ENCODE results near the gene MBTPS1.

The MBTPS1 gene

GRCh38 chr16:84096447-84097005, 20.2 kb downstream of the MBTPS1 start:
- DNase-seq = no peak

GRCh38 chr16:84095466-84095865, 21.3 kb downstream of the MBTPS1 start:
- DNase-seq = no peak

GRCh38 chr16:84093879-84094270, 22.9 kb downstream of the MBTPS1 start:
- no peak for DNase-seq

- DNase-seq = no peak
Measured at GRCh38 chr16:84093120-84093878, 23.4 kb downstream of the MBTPS1 start.

GRCh38 chr16:84091460-84091859, 25.3 kb downstream of the MBTPS1 start:
- no peak for DNase-seq

- DNase-seq = no peak
Measured at GRCh38 chr16:84090211-84090610, 26.5 kb downstream of the MBTPS1 start.

GRCh38 chr16:84088695-84089395, 27.9 kb downstream of the MBTPS1 start:
- no peak for DNase-seq

GRCh38 chr16:84087466-84088151, 29.1 kb downstream of the MBTPS1 start:
- DNase-seq = no peak

GRCh38 chr16:84087001-84087400, 29.7 kb downstream of the MBTPS1 start:
- no peak for DNase-seq

GRCh38 chr16:84086341-84086740, 30.4 kb downstream of the MBTPS1 start:
- DNase-seq = no peak

- peak in 1 of 2 donors; percentile 53 for DNase-seq
Measured at GRCh38 chr16:84085773-84086172, 31.0 kb downstream of the MBTPS1 start.

- DNase-seq = no peak
Measured at GRCh38 chr16:84085271-84085667, 31.5 kb downstream of the MBTPS1 start.

GRCh38 chr16:84084570-84085270, 32.0 kb downstream of the MBTPS1 start:
- peak in 1 of 2 donors; percentile 13 for DNase-seq

- no peak for DNase-seq
Measured at GRCh38 chr16:84082835-84083569, 33.7 kb downstream of the MBTPS1 start.

GRCh38 chr16:84082110-84082509, 34.6 kb downstream of the MBTPS1 start:
- DNase-seq = no peak

GRCh38 chr16:84081446-84081989, 35.2 kb downstream of the MBTPS1 start:
- no peak for DNase-seq

- no peak for DNase-seq
Measured at GRCh38 chr16:84080813-84081212, 35.9 kb downstream of the MBTPS1 start.

- DNase-seq = no peak
Measured at GRCh38 chr16:84080378-84080777, 36.4 kb downstream of the MBTPS1 start.

- DNase-seq = no peak
Measured at GRCh38 chr16:84079664-84080063, 37.1 kb downstream of the MBTPS1 start.

GRCh38 chr16:84075376-84075775, 41.4 kb downstream of the MBTPS1 start:
- DNase-seq = no peak

GRCh38 chr16:84074721-84075120, 42.0 kb downstream of the MBTPS1 start:
- DNase-seq = no peak

- DNase-seq = no peak
Measured at GRCh38 chr16:84072014-84072413, 44.7 kb downstream of the MBTPS1 start.

Measured in bone marrow (tissue), 2 donors.